Brain microvascular endothelial cell (primary cell): ENCODE data around the gene ZNF532.

Source experiments
- DNase-seq: peaks from one replicate; pipeline ENCODE4 v3.0.0-alpha.2; 2020
- H3K27ac ChIP-seq: fragments of 250-450 bp; sonication (Bioruptor Pico); 2 replicates; pipeline ENCODE4 v1.5.1; 2020; ENCODE audit warnings: mild to moderate bottlenecking, moderate library complexity
- H3K27me3 ChIP-seq: fragments of 250-450 bp; sonication (Bioruptor Pico); replicated peaks from 2 replicates; pipeline ENCODE4 v1.5.1; 2020; ENCODE audit warnings: mild to moderate bottlenecking
- H3K36me3 ChIP-seq: fragments of 250-450 bp; sonication (Bioruptor Pico); replicated peaks from 2 replicates; pipeline ENCODE4 v1.5.1; 2020; ENCODE audit warnings: mild to moderate bottlenecking
- H3K4me3 ChIP-seq: 2 replicates; pipeline ENCODE4 v1.5.1; 2011; ENCODE audit warnings: low read depth, mild to moderate bottlenecking, control low read depth, low read length, moderate library complexity
- in situ Hi-C: cut with HindIII; loops from 2 replicates; pipeline ENCODE4 v1.10.0; 2017; ENCODE audit warnings: low sequenced_read_pairs, low pct_ligation_motif_present
- TF ChIP-seq, protein P1 (sequence below): IDR thresholded peaks from 2 replicates; pipeline ENCODE4 v1.5.1; 2011; ENCODE audit warnings: low read depth, mild to moderate bottlenecking, moderate library complexity, low read length, control low read depth, inconsistent platforms; ENCODE audit errors: missing control alignments

Gene ZNF532

DNA sequence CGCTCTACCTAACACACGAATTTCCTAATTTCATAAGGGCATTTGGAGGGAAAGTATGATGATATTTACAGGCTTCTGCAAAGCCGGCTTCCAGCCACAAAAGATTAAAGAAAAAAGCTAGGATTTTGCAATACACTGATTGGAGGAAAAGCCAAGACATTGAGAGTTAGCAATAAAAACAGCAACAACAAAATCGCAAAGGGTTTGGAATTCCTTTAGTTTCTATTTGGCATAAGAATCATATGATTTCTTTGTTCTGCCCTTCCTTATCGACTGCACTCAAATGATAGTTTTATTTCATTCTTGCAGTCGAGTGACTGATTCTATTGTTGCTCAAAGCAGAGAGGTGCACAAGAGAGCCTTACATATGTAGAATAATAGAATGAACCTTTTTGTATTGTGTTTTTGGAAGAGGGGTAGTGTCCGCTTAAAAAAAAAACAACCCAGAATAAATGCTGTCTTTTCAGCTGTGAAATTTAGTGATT is 3.9 kb upstream of the ZNF532 start:
- DNase-seq: no peak
- TF ChIP-seq, protein P1, sequence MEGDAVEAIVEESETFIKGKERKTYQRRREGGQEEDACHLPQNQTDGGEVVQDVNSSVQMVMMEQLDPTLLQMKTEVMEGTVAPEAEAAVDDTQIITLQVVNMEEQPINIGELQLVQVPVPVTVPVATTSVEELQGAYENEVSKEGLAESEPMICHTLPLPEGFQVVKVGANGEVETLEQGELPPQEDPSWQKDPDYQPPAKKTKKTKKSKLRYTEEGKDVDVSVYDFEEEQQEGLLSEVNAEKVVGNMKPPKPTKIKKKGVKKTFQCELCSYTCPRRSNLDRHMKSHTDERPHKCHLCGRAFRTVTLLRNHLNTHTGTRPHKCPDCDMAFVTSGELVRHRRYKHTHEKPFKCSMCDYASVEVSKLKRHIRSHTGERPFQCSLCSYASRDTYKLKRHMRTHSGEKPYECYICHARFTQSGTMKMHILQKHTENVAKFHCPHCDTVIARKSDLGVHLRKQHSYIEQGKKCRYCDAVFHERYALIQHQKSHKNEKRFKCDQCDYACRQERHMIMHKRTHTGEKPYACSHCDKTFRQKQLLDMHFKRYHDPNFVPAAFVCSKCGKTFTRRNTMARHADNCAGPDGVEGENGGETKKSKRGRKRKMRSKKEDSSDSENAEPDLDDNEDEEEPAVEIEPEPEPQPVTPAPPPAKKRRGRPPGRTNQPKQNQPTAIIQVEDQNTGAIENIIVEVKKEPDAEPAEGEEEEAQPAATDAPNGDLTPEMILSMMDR: no peak
- Histone ChIP-seq H3K27me3 (no peaks in the 10 kb centered on the region), H3K4me3 (no peak overlapping the region), H3K27ac (no peak overlapping the region), H3K36me3 (no peaks in the 10 kb centered on the region)
- in situ Hi-C loops: no loop called here

- no peak for DNase-seq
- H3K36me3 ChIP-seq: no peaks in the 10 kb centered on the region
- TF ChIP-seq, protein P1: no peak
- no peaks in the 10 kb centered on the region for H3K27me3 ChIP-seq
- in situ Hi-C loops: no loop called here
- H3K27ac ChIP-seq: no peak overlapping the region
- H3K4me3 ChIP-seq: no peak overlapping the region
Measured at GRCh38 chr18:58861353-58861752, 3.3 kb upstream of the ZNF532 start.

DNA sequence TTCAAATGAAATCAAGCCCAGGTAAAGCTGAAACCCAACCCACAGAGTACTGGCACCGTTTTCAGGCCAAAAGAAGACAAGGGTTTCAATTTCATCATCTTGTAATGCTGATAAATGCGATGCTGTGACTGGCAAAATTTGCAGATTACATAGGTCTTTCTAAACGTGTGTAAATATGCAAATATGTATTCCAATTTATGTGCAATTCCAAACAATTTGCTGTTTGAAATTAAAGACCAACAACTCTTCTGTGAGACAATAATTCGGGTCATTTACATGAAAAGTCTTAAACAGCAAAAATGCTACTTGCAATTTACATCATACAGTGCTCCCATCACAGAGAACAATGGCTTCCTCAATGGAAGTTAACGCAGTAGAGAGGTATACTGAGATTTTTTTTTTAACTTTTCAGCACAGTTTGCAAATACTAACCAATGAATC is 2.8 kb upstream of the ZNF532 start:
- DNase-seq: no peak
- H3K27me3 ChIP-seq: no peaks in the 10 kb centered on the region
- H3K36me3 ChIP-seq: no peaks in the 10 kb centered on the region
- no peak overlapping the region for H3K27ac ChIP-seq
- H3K4me3 ChIP-seq: no peak overlapping the region
- TF ChIP-seq, protein P1: no peak
- in situ Hi-C loops: no loop called here

DNA sequence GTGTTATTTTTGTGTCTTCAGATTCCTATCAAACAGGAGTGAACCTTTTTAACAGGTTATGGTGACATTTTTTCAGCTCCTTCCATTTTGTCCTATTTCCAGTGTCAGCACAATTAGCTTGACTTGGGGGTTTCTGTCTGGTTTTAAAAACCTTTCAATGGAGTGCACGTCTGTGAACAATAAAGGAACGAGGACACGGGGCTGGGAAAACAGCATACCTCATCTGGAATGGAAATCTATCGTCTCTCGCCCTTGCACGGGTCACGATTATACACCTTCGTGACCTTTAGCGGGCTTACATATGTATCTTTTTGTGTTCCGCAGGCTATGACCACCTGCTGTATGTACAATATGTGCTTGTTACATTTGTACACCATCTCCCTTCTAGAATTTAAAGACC is 2.3 kb upstream of the ZNF532 start:
- no peak for DNase-seq
- no peaks in the 10 kb centered on the region for H3K36me3 ChIP-seq
- no peak overlapping the region for H3K4me3 ChIP-seq
- peak overlapping the region; percentile 83 for H3K27ac ChIP-seq
- H3K27me3 ChIP-seq: no peaks in the 10 kb centered on the region
- TF ChIP-seq, protein P1: no peak
- in situ Hi-C loops: no loop called here

GRCh38 chr18:58862851-58863538 is 1.7 kb upstream of the ZNF532 start:
- in situ Hi-C loops: no loop called here
- H3K27ac ChIP-seq: peak overlapping the region; percentile 89
- TF ChIP-seq, protein P1: no peak
- peak overlapping the region; percentile 46 for H3K4me3 ChIP-seq
- DNase-seq: no peak
- peaks cover under 1% of the 10 kb centered on the region for H3K36me3 ChIP-seq
- no peaks in the 10 kb centered on the region for H3K27me3 ChIP-seq
